ENCODE data around the gene KRTAP19-5. TPM values are rescaled to one million over a fixed set of nuclear protein-coding genes. Genes with fewer than 3 reads are reported as not detected.

The KRTAP19-5 gene
- total RNA-seq, 2 donors from 2014 or later, result not detected

DNA sequence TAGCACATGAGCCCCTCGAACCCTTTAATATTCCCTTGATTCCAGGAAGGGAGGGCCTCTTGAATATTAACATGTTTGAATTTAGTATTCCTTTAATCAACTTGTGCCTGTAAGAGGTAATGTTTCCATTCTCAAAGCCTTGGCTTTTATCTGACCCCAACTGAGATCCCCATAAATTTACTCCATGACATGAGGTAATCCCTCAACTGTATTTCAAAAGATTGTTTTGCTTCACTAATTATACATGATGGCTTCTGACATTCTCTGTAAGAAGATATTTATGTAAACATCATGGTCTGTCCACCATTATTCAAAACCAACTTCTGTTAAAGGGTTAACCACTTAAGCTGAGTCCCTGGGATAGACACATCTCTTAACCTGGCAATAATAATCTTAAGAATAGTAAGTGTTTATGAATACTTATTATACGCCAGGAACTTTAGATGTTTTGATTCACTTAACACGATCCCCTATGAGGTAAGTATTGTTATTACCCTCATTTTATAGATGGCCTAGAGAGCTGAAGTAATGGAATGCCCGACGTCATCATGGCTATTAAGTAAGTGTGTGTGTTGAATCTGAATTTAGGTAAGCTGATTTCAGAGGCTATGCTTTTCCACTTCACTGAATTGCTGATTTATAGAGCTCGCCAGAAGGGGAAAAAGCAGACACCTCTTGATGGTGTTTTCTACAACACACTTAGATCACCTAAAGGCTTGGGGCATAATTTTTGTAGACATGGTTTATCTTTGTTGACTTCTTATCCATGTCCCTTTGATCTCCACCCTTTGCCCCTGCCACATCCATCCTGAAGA, 32.8 kb downstream of the KRTAP19-5 start:
- no peaks in the 10 kb centered on the region for H3K4me1 Mint-ChIP-seq
- H3K27me3 Mint-ChIP-seq, result no peaks in the 10 kb centered on the region
- H3K36me3 Mint-ChIP-seq (ENCODE audit: low read depth), result no peaks in the 10 kb centered on the region
- no peak overlapping the region for H3K4me3 Mint-ChIP-seq
- DNase-seq (no peak), ATAC-seq (no peak)
- H3K9me3 ChIP-seq (ENCODE audit: control insufficient read depth, low read length, poor library complexity, severe bottlenecking), result no peaks in the 10 kb centered on the region
- no peak overlapping the region for H3K27ac Mint-ChIP-seq

DNA sequence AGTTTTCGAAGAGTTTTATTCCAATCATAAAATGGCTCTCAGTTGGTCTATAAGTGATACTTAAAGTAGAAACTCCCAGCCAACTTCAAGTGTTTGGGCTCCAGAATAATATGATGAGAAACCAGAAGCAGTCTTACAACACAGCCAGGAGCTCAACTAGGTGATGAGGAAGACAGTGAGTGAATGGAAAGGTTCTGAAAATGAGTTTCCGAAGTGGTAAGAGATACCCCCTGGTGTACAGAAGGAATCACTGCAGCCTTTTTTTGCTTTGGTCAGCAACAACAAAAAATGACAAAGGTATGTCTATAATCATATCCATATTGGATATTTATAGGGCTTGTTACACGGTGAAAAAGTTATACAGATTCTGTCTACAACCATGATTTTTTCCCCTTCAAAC, 38.2 kb downstream of the KRTAP19-5 start:
- no peak for ATAC-seq
- H3K4me3 Mint-ChIP-seq, result no peak overlapping the region
- no peaks in the 10 kb centered on the region for H3K36me3 Mint-ChIP-seq (ENCODE audit: low read depth)
- DNase-seq, result no peak
- no peaks in the 10 kb centered on the region for H3K4me1 Mint-ChIP-seq
- no peaks in the 10 kb centered on the region for H3K9me3 ChIP-seq (ENCODE audit: control insufficient read depth, low read length, poor library complexity, severe bottlenecking)
- no peaks in the 10 kb centered on the region for H3K27me3 Mint-ChIP-seq
- H3K27ac Mint-ChIP-seq, result no peak overlapping the region

Other genes with a start within 250 kb of the KRTAP19-5 start
- not detected for gene KRTAP24-1, start 219.2 kb downstream of the KRTAP19-5 start, total RNA-seq
- gene KRTAP25-1, start 212.6 kb downstream of the KRTAP19-5 start, total RNA-seq, result not detected
- gene KRTAP26-1, start 181.8 kb downstream of the KRTAP19-5 start, total RNA-seq, result not detected
- not detected for gene KRTAP27-1, start 164.4 kb downstream of the KRTAP19-5 start, total RNA-seq
- gene KRTAP23-1, start 153.5 kb downstream of the KRTAP19-5 start, total RNA-seq, result not detected
- not detected for gene KRTAP13-2, start 129.9 kb downstream of the KRTAP19-5 start, total RNA-seq
- not detected for gene KRTAP13-1, start 106.1 kb downstream of the KRTAP19-5 start, total RNA-seq
- gene KRTAP13-3, start 76.2 kb downstream of the KRTAP19-5 start, total RNA-seq, result not detected
- not detected for gene KRTAP13-4, start 71.9 kb downstream of the KRTAP19-5 start, total RNA-seq
- gene KRTAP15-1, start 61.9 kb downstream of the KRTAP19-5 start, total RNA-seq, result not detected
- gene KRTAP19-1, start 21.8 kb downstream of the KRTAP19-5 start, total RNA-seq, result not detected
- gene KRTAP19-2, start 14.7 kb downstream of the KRTAP19-5 start, total RNA-seq, result not detected
- not detected for gene KRTAP19-3, start 10.1 kb downstream of the KRTAP19-5 start, total RNA-seq
- not detected for gene KRTAP19-4, start 5.0 kb downstream of the KRTAP19-5 start, total RNA-seq
- not detected for gene KRTAP19-6, start 39.7 kb upstream of the KRTAP19-5 start, total RNA-seq
- not detected for gene KRTAP19-7, start 59.2 kb upstream of the KRTAP19-5 start, total RNA-seq
- gene KRTAP22-2, start 88.3 kb upstream of the KRTAP19-5 start, total RNA-seq, result not detected
- not detected for gene KRTAP6-3, start 90.3 kb upstream of the KRTAP19-5 start, total RNA-seq
- not detected for gene KRTAP6-2, start 96.8 kb upstream of the KRTAP19-5 start, total RNA-seq
- gene KRTAP22-1, start 98.9 kb upstream of the KRTAP19-5 start, total RNA-seq, result not detected
- not detected for gene KRTAP6-1, start 111.8 kb upstream of the KRTAP19-5 start, total RNA-seq
- not detected for gene KRTAP20-1, start 114.3 kb upstream of the KRTAP19-5 start, total RNA-seq
- gene KRTAP20-4, start 118.5 kb upstream of the KRTAP19-5 start, total RNA-seq, result not detected
- not detected for gene KRTAP20-2, start 133.1 kb upstream of the KRTAP19-5 start, total RNA-seq
- not detected for gene KRTAP20-3, start 140.7 kb upstream of the KRTAP19-5 start, total RNA-seq
- gene KRTAP21-3, start 216.6 kb upstream of the KRTAP19-5 start, total RNA-seq, result not detected
- gene KRTAP21-2, start 245.1 kb upstream of the KRTAP19-5 start, total RNA-seq, result not detected